Osteoblast (primary cell): Measurements from ENCODE around the gene MYLK4. TPM values are rescaled to one million over a fixed set of nuclear protein-coding genes. Genes with fewer than 3 reads are reported as not detected.

Experiments
- DNase-seq: peaks from one replicate; pipeline ENCODE4 v3.0.0; 2011; ENCODE audit warnings: low spot score, mixed read lengths; ENCODE audit not compliant: insufficient read length; ENCODE audit errors: missing footprints
- H2AFZ ChIP-seq: 2 replicates; pipeline ENCODE4 v1.6.0; 2011; ENCODE audit warnings: mild to moderate bottlenecking, low read length
- H3K27ac ChIP-seq: 2 replicates; pipeline ENCODE4 v1.5.1; 2011; ENCODE audit warnings: mild to moderate bottlenecking, low read depth, low read length, moderate library complexity
- H3K27me3 ChIP-seq: 2 replicates; pipeline ENCODE4 v1.6.0; 2012; ENCODE audit warnings: mild to moderate bottlenecking, control low read depth, inconsistent platforms, low read length, moderate library complexity; ENCODE audit not compliant: insufficient read depth
- H3K36me3 ChIP-seq: 2 replicates; pipeline ENCODE4 v1.5.1; 2011; ENCODE audit warnings: mild to moderate bottlenecking, low read length, control low read depth, moderate library complexity; ENCODE audit not compliant: insufficient read depth
- H3K4me1 ChIP-seq: 2 replicates; pipeline ENCODE4 v1.5.1; 2011; ENCODE audit warnings: mild to moderate bottlenecking, low read length, control low read depth, moderate library complexity; ENCODE audit not compliant: insufficient read depth
- H3K4me2 ChIP-seq: 2 replicates; pipeline ENCODE4 v1.6.0; 2011; ENCODE audit warnings: mild to moderate bottlenecking, low read length; ENCODE audit not compliant: insufficient read depth
- H3K4me3 ChIP-seq: fragments of 200-600 bp; sonication (generic); 3 replicates; pipeline ENCODE4 v1.5.1; 2012; ENCODE audit warnings: mild to moderate bottlenecking, low read length, inconsistent platforms; ENCODE audit not compliant: insufficient read depth
- H3K79me2 ChIP-seq: 2 replicates; pipeline ENCODE4 v1.6.0; 2012; ENCODE audit warnings: mild to moderate bottlenecking, low read length, control low read depth, inconsistent platforms; ENCODE audit not compliant: insufficient read depth
- H3K9me3 ChIP-seq: 2 replicates; pipeline ENCODE4 v1.5.1; 2011; ENCODE audit warnings: low read depth, low read length, control low read depth
- H4K20me1 ChIP-seq: 2 replicates; pipeline ENCODE4 v1.6.0; 2012; ENCODE audit warnings: mild to moderate bottlenecking, low read length, control low read depth; ENCODE audit not compliant: insufficient read depth
- total RNA-seq: library from RNA; depleted of rRNA; stranded (reverse); fragments of >200 nt; gene quantifications from 2 replicates; pipeline ENCODE4 v1.2.3, GENCODE V29; 2012
- TF ChIP-seq, protein P1 (sequence below): IDR thresholded peaks from 2 replicates; pipeline ENCODE4 v1.5.1; 2011; ENCODE audit warnings: mild to moderate bottlenecking, low read depth, low read length, moderate library complexity; ENCODE audit errors: extremely low read depth

The MYLK4 gene
- total RNA-seq, 1 donor, result 0.36 TPM

DNA sequence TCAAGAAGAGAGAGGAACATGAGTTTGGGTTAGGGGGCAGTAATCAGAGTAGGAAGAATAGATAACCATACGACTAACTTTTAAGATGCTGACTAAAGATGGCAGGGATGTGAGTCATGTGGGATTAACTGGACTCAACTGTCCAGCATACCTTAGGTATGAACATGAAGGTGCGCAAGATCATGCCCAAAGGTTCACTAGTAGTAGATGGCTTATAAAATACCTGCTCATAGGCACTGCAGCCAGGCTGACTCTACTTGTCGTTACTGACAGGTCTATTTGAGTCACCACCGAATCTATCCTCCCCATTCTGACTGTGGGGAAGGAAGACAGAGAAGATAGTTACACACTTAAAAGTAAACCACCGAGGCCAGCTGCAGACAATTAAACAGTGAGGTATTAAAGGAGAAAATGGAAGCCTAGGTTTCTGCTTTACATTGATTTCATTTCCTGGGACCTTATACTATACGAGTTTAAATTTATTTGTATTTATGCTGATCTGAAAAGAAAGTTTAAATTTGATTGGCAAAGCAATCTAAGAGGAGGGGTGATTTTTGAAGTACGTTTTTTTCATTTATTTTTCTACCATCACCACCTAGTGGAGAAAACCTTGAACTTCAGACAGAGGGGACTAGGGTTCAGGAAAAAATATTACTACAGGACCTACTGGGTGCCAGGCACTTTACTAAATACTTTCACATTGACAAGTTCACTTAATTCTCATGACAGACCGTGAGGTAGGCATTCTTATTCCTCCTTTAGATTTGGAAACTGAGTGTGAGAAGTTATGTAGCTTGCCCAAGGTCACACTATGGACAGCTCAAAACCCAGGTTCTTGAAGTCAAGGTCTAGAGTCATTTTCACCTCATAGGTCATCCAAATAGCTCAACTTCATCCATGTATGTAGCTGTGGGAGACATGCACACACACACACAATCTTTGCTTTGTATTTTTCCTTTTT is 10.4 kb upstream of the MYLK4 start:
- Histone ChIP-seq H2AFZ (peak overlapping the region; percentile 4), H3K36me3 (no peaks in the 10 kb centered on the region), H3K79me2 (peaks cover 5% of the 10 kb centered on the region), H3K27me3 (no peaks in the 10 kb centered on the region), H3K4me1 (no peaks in the 10 kb centered on the region), H3K4me2 (no peak overlapping the region), H3K4me3 (no peak overlapping the region), H3K9me3 (no peaks in the 10 kb centered on the region), H3K27ac (no peak overlapping the region), H4K20me1 (peaks cover under 1% of the 10 kb centered on the region)
- TF ChIP-seq, protein P1, sequence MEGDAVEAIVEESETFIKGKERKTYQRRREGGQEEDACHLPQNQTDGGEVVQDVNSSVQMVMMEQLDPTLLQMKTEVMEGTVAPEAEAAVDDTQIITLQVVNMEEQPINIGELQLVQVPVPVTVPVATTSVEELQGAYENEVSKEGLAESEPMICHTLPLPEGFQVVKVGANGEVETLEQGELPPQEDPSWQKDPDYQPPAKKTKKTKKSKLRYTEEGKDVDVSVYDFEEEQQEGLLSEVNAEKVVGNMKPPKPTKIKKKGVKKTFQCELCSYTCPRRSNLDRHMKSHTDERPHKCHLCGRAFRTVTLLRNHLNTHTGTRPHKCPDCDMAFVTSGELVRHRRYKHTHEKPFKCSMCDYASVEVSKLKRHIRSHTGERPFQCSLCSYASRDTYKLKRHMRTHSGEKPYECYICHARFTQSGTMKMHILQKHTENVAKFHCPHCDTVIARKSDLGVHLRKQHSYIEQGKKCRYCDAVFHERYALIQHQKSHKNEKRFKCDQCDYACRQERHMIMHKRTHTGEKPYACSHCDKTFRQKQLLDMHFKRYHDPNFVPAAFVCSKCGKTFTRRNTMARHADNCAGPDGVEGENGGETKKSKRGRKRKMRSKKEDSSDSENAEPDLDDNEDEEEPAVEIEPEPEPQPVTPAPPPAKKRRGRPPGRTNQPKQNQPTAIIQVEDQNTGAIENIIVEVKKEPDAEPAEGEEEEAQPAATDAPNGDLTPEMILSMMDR, result peak; percentile 48
- DNase-seq, result peak; percentile 88

DNA sequence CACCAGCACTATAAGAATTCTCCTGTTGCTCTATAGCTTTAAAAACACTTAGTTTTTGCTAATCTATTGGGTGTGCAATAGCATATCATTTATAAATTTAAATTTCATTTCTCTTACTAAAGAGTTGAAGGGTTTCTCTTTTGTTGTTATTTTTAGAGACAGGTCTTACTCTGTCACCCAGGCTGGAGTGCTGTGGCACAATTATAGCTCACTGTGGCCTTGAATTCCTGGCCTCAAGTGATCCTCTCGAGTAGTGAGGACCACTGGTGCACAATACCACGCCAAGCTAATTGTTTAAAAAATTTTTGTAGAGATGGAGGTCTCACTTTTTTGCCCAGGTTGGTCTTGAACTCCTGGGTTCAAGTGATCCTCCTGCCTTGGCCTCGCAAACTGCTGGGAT is 8.3 kb upstream of the MYLK4 start:
- TF ChIP-seq, protein P1, result no peak
- no peak for DNase-seq
- no peaks in the 10 kb centered on the region for H3K27me3 ChIP-seq

DNA sequence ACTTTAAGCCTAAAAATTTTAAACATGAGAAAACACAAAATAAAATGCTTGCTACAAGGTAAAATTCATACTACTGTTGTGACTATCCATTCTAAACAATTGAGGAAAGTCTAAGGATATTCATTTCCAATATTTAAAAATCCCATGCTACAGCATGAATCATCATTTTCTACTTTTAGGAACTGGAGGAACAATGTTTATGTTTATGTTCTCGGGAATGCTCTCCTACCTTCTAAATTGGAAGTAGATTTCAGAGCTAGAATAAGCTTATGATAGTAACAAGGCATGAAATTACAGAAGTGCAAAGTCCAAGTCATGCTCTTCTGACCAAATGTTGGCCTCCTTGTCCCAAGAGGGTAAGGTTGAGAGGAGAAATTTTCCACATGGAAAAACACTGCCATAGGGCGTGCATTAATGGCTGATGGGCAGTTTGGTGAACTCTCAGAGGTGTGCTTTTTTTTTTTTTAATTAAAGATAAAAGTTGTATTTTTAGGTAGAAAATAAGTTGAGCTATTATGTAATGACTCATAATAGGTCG is 6.0 kb upstream of the MYLK4 start:
- no peak overlapping the region for H3K27ac ChIP-seq
- H3K27me3 ChIP-seq, result no peaks in the 10 kb centered on the region
- TF ChIP-seq, protein P1, result no peak
- H3K79me2 ChIP-seq, result no peaks in the 10 kb centered on the region
- no peaks in the 10 kb centered on the region for H4K20me1 ChIP-seq
- H3K36me3 ChIP-seq, result no peaks in the 10 kb centered on the region
- no peak overlapping the region for H2AFZ ChIP-seq
- H3K4me1 ChIP-seq, result no peaks in the 10 kb centered on the region
- no peak overlapping the region for H3K4me3 ChIP-seq
- H3K9me3 ChIP-seq, result no peaks in the 10 kb centered on the region
- DNase-seq, result no peak
- no peak overlapping the region for H3K4me2 ChIP-seq

More for the DNA sequence above, 8.3 kb upstream of the MYLK4 start:
- H4K20me1 ChIP-seq, result no peaks in the 10 kb centered on the region
- H3K9me3 ChIP-seq, result no peaks in the 10 kb centered on the region
- H3K4me1 ChIP-seq, result no peaks in the 10 kb centered on the region
- no peak overlapping the region for H3K4me2 ChIP-seq
- H3K36me3 ChIP-seq, result no peaks in the 10 kb centered on the region
- H2AFZ ChIP-seq, result no peak overlapping the region
- H3K4me3 ChIP-seq, result no peak overlapping the region
- H3K27ac ChIP-seq, result no peak overlapping the region
- no peaks in the 10 kb centered on the region for H3K79me2 ChIP-seq

DNA sequence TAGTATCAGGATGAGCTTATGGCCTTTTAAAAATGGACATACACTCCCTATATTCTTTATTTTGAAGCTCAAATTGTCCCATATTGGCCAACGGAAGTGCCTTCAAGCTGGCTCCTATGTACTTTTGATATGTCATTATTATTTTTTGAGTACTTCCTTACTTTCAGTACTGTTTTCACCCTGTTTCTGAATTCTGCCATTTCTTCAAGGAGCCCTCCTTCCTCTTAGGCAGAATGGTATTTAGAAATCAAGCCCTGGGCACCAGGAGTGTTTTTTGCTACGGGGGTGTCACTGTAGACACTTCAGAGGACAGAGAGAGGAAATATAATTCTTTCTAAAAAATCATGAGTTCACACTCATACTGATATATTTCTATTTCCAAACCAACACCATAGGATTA is 5.5 kb upstream of the MYLK4 start:
- Histone ChIP-seq H3K36me3 (no peaks in the 10 kb centered on the region), H3K4me2 (no peak overlapping the region), H3K79me2 (no peaks in the 10 kb centered on the region), H4K20me1 (no peaks in the 10 kb centered on the region), H3K27ac (no peak overlapping the region), H3K4me3 (no peak overlapping the region), H3K9me3 (no peaks in the 10 kb centered on the region), H2AFZ (no peak overlapping the region), H3K4me1 (no peaks in the 10 kb centered on the region), H3K27me3 (no peaks in the 10 kb centered on the region)
- no peak for DNase-seq
- TF ChIP-seq, protein P1, result no peak
